NT2/D1 (cell line): ENCODE measurements around the gene FAM76B.

ENCODE experiments used
- DNase-seq: peaks from one replicate; pipeline ENCODE4 v3.0.0-alpha.2; 2011; ENCODE audit warnings: low read depth, low spot score
- H3K27me3 ChIP-seq: 2 replicates; pipeline ENCODE4 v1.6.0; 2011; ENCODE audit warnings: mild to moderate bottlenecking; ENCODE audit not compliant: insufficient read length, insufficient read depth
- H3K36me3 ChIP-seq: 2 replicates; pipeline ENCODE4 v1.6.1; 2011; ENCODE audit warnings: mild to moderate bottlenecking, low read length, mixed read lengths; ENCODE audit not compliant: insufficient read depth, insufficient read length
- H3K4me1 ChIP-seq: 2 replicates; pipeline ENCODE4 v1.5.1; 2011; ENCODE audit not compliant: insufficient read depth, insufficient read length
- H3K4me3 ChIP-seq: 2 replicates; pipeline ENCODE4 v1.5.1; 2011; ENCODE audit warnings: low read depth; ENCODE audit not compliant: insufficient read length
- H3K9ac ChIP-seq: 2 replicates; pipeline ENCODE4 v1.6.0; 2011; ENCODE audit warnings: low read depth; ENCODE audit not compliant: insufficient read length
- H3K9me3 ChIP-seq: 2 replicates; pipeline ENCODE4 v1.5.1; 2011; ENCODE audit warnings: mild to moderate bottlenecking, low read length; ENCODE audit not compliant: insufficient read depth
- SUZ12 ChIP-seq: IDR thresholded peaks from 2 replicates; pipeline ENCODE4 v1.6.1; 2011; ENCODE audit not compliant: insufficient read length, insufficient read depth; ENCODE audit errors: extremely low read depth
- YY1 ChIP-seq: IDR thresholded peaks from 2 replicates; pipeline ENCODE4 v1.6.1; 2011; ENCODE audit not compliant: insufficient read length, insufficient read depth
- ZNF274 ChIP-seq: IDR thresholded peaks from 2 replicates; pipeline ENCODE4 v1.6.1; 2011; ENCODE audit warnings: mild to moderate bottlenecking, low read depth, low read length

Gene FAM76B

GRCh38 chr11:95750101-95750500, 39.5 kb downstream of the FAM76B start:
- Histone ChIP-seq H3K9ac (no peak overlapping the region), H3K27me3 (no peaks in the 10 kb centered on the region), H3K4me1 (no peaks in the 10 kb centered on the region), H3K9me3 (no peaks in the 10 kb centered on the region), H3K4me3 (no peak overlapping the region), H3K36me3 (no peaks in the 10 kb centered on the region)
- no peak for DNase-seq
- no peak for TF ChIP-seq ZNF274

- TF ChIP-seq SUZ12 (no peak), ZNF274 (no peak), YY1 (no peak)
- H3K9ac ChIP-seq: no peak overlapping the region
- DNase-seq: no peak
- no peak overlapping the region for H3K4me3 ChIP-seq
- H3K27me3 ChIP-seq: no peaks in the 10 kb centered on the region
- H3K9me3 ChIP-seq: no peaks in the 10 kb centered on the region
- no peaks in the 10 kb centered on the region for H3K4me1 ChIP-seq
- H3K36me3 ChIP-seq: no peaks in the 10 kb centered on the region
Observed at GRCh38 chr11:95739108-95739938, 50.3 kb downstream of the FAM76B start.

- no peak for DNase-seq
- no peaks in the 10 kb centered on the region for H3K27me3 ChIP-seq
- no peaks in the 10 kb centered on the region for H3K9me3 ChIP-seq
- no peaks in the 10 kb centered on the region for H3K4me1 ChIP-seq
- H3K4me3 ChIP-seq: no peak overlapping the region
- TF ChIP-seq ZNF274 (no peak), YY1 (no peak), SUZ12 (no peak)
- H3K9ac ChIP-seq: no peak overlapping the region
- H3K36me3 ChIP-seq: no peaks in the 10 kb centered on the region
Observed at GRCh38 chr11:95736809-95737208, 52.8 kb downstream of the FAM76B start.

GRCh38 chr11:95736355-95736754, 53.2 kb downstream of the FAM76B start:
- DNase-seq: no peak
- H3K9ac ChIP-seq: no peak overlapping the region
- TF ChIP-seq SUZ12: no peak
- TF ChIP-seq YY1: no peak
- TF ChIP-seq ZNF274: no peak
- H3K36me3 ChIP-seq: no peaks in the 10 kb centered on the region
- H3K4me3 ChIP-seq: no peak overlapping the region
- no peaks in the 10 kb centered on the region for H3K9me3 ChIP-seq
- H3K27me3 ChIP-seq: no peaks in the 10 kb centered on the region
- H3K4me1 ChIP-seq: no peaks in the 10 kb centered on the region

GRCh38 chr11:95734009-95734572, 55.5 kb downstream of the FAM76B start:
- H3K4me3 ChIP-seq: no peak overlapping the region
- TF ChIP-seq YY1 (no peak), SUZ12 (no peak), ZNF274 (no peak)
- no peak for DNase-seq
- no peaks in the 10 kb centered on the region for H3K9me3 ChIP-seq
- H3K9ac ChIP-seq: no peak overlapping the region
- no peaks in the 10 kb centered on the region for H3K36me3 ChIP-seq
- H3K4me1 ChIP-seq: no peaks in the 10 kb centered on the region
- no peaks in the 10 kb centered on the region for H3K27me3 ChIP-seq

- H3K4me3 ChIP-seq: no peak overlapping the region
- H3K27me3 ChIP-seq: no peaks in the 10 kb centered on the region
- no peaks in the 10 kb centered on the region for H3K4me1 ChIP-seq
- H3K9me3 ChIP-seq: no peaks in the 10 kb centered on the region
- no peaks in the 10 kb centered on the region for H3K36me3 ChIP-seq
- H3K9ac ChIP-seq: no peak overlapping the region
- no peak for DNase-seq
- no peak for TF ChIP-seq YY1
- no peak for TF ChIP-seq SUZ12
Observed at GRCh38 chr11:95732930-95733602, 56.5 kb downstream of the FAM76B start.

- Histone ChIP-seq H3K4me3 (no peak overlapping the region), H3K9ac (no peak overlapping the region)
- no peak for TF ChIP-seq SUZ12
- TF ChIP-seq YY1: no peak
- TF ChIP-seq ZNF274: no peak
Observed at GRCh38 chr11:95729462-95729861, 60.1 kb downstream of the FAM76B start.

GRCh38 chr11:95728790-95729189, 60.8 kb downstream of the FAM76B start:
- H3K4me1 ChIP-seq: no peaks in the 10 kb centered on the region
- H3K27me3 ChIP-seq: no peaks in the 10 kb centered on the region
- no peaks in the 10 kb centered on the region for H3K9me3 ChIP-seq
- H3K36me3 ChIP-seq: no peaks in the 10 kb centered on the region
- H3K9ac ChIP-seq: no peak overlapping the region
- DNase-seq: no peak
- no peak overlapping the region for H3K4me3 ChIP-seq
- TF ChIP-seq YY1 (no peak), SUZ12 (no peak), ZNF274 (no peak)

More at GRCh38 chr11:95729462-95729861, 60.1 kb downstream of the FAM76B start:
- H3K36me3 ChIP-seq: no peaks in the 10 kb centered on the region
- DNase-seq: no peak
- no peaks in the 10 kb centered on the region for H3K27me3 ChIP-seq
- H3K4me1 ChIP-seq: no peaks in the 10 kb centered on the region
- no peaks in the 10 kb centered on the region for H3K9me3 ChIP-seq
